ENCODE measurements around the gene ZNF19. TPM values are rescaled to one million over a fixed set of nuclear protein-coding genes. Genes with fewer than 3 reads are reported as not detected.
A peak's percentile ranks its signal among the peaks of the same experiment; 100 is the strongest.

Gene ZNF19
- total RNA-seq, 2 donors from 2014 or later = 3.5 to 4.1 TPM

- intact Hi-C loops (cut with DNase I) = no loop called here
- no peak for DNase-seq
- Histone ChIP-seq H3K4me1 (no peaks in the 10 kb centered on the region), H3K9ac (ENCODE audit: low read depth in 2 of 2, low read length in 2 of 2) (no peak overlapping the region), H3K27ac (no peak overlapping the region), H3K27me3 (no peaks in the 10 kb centered on the region), H3K9me3 (peaks cover 22% of the 10 kb centered on the region), H3K4me3 (no peak overlapping the region), H3K36me3 (peaks cover 21% of the 10 kb centered on the region)
- TF ChIP-seq, protein P1, sequence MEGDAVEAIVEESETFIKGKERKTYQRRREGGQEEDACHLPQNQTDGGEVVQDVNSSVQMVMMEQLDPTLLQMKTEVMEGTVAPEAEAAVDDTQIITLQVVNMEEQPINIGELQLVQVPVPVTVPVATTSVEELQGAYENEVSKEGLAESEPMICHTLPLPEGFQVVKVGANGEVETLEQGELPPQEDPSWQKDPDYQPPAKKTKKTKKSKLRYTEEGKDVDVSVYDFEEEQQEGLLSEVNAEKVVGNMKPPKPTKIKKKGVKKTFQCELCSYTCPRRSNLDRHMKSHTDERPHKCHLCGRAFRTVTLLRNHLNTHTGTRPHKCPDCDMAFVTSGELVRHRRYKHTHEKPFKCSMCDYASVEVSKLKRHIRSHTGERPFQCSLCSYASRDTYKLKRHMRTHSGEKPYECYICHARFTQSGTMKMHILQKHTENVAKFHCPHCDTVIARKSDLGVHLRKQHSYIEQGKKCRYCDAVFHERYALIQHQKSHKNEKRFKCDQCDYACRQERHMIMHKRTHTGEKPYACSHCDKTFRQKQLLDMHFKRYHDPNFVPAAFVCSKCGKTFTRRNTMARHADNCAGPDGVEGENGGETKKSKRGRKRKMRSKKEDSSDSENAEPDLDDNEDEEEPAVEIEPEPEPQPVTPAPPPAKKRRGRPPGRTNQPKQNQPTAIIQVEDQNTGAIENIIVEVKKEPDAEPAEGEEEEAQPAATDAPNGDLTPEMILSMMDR (IDR thresholded peaks at IDR 0.05) = no peak
These were observed 40.8 kb downstream of the ZNF19 start for GRCh38 chr16:71448274-71448866.

GRCh38 chr16:71443714-71444113, 45.4 kb downstream of the ZNF19 start:
- no peak overlapping the region for H3K9ac ChIP-seq (ENCODE audit: low read depth in 2 of 2, low read length in 2 of 2)
- H3K36me3 ChIP-seq = peaks cover 4% of the 10 kb centered on the region
- TF ChIP-seq, protein P1 (IDR thresholded peaks at IDR 0.05) = no peak
- no peaks in the 10 kb centered on the region for H3K27me3 ChIP-seq
- no peak overlapping the region for H3K4me3 ChIP-seq
- intact Hi-C loops (cut with DNase I) = no loop called here
- H3K9me3 ChIP-seq = peaks cover 19% of the 10 kb centered on the region
- H3K27ac ChIP-seq = no peak overlapping the region
- DNase-seq = no peak
- H3K4me1 ChIP-seq = no peaks in the 10 kb centered on the region

- Histone ChIP-seq H3K9ac (ENCODE audit: low read depth in 2 of 2, low read length in 2 of 2) (no peak within 1 kb of the TSS), H3K9me3 (peaks cover 6% of the 10 kb centered on the region), H3K4me1 (no peaks in the 10 kb centered on the region), H3K4me3 (no peak within 1 kb of the TSS), H3K36me3 (no peaks in the 10 kb centered on the region), H3K27ac (no peak within 1 kb of the TSS), H3K27me3 (no peaks in the 10 kb centered on the region)
- TF ChIP-seq, protein P1 (IDR thresholded peaks at IDR 0.05) = no peak
- intact Hi-C loops (cut with DNase I) = no loop called here
- peak; percentile 8 for DNase-seq
These were observed 47.1 kb downstream of the ZNF19 start, which contains the start of gene TLE7 for GRCh38 chr16:71442051-71442440. Gene TLE7 (minus strand): TSS chr16:71442054. CDS start chr16:71433324, 8,730 bp downstream.

- no peak for DNase-seq
- TF ChIP-seq, protein P1 (IDR thresholded peaks at IDR 0.05) = no peak
- H3K4me3 ChIP-seq = no peak overlapping the region
- intact Hi-C loops (cut with DNase I) = no loop called here
- no peaks in the 10 kb centered on the region for H3K27me3 ChIP-seq
- H3K36me3 ChIP-seq = no peaks in the 10 kb centered on the region
- H3K9me3 ChIP-seq = peaks cover under 1% of the 10 kb centered on the region
- H3K9ac ChIP-seq (ENCODE audit: low read depth in 2 of 2, low read length in 2 of 2) = no peak overlapping the region
- no peak overlapping the region for H3K27ac ChIP-seq
- H3K4me1 ChIP-seq = no peaks in the 10 kb centered on the region
These were observed 47.6 kb downstream of the ZNF19 start for GRCh38 chr16:71441348-71442050.

- Histone ChIP-seq H3K9me3 (no peaks in the 10 kb centered on the region), H3K27ac (no peak overlapping the region), H3K4me1 (no peaks in the 10 kb centered on the region), H3K9ac (ENCODE audit: low read depth in 2 of 2, low read length in 2 of 2) (no peak overlapping the region), H3K36me3 (no peaks in the 10 kb centered on the region), H3K27me3 (no peaks in the 10 kb centered on the region), H3K4me3 (no peak overlapping the region)
- intact Hi-C loops (cut with DNase I) = no loop called here
- TF ChIP-seq, protein P1 (IDR thresholded peaks at IDR 0.05) = no peak
- DNase-seq = no peak
These were observed 48.3 kb downstream of the ZNF19 start for GRCh38 chr16:71440669-71441347.

Data from colonic mucosa (tissue), 4 donors.